Measurements from ENCODE around the gene MOGAT3. TPM values are rescaled to one million over a fixed set of nuclear protein-coding genes. Genes with fewer than 3 reads are reported as not detected.

Gene MOGAT3
- total and polyA plus RNA-seq, 2 experiments from 2014 or later: 0.44 TPM; not detected in 1

- H3K4me1 ChIP-seq (ENCODE audit: insufficient read depth): peaks cover 67% of the 10 kb centered on the region
- no peaks in the 10 kb centered on the region for H3K79me2 ChIP-seq (replicated peaks; ENCODE audit: insufficient read depth)
- H3K36me3 ChIP-seq (ENCODE audit: insufficient read depth): no peaks in the 10 kb centered on the region
- H3K4me3 Mint-ChIP-seq: peak overlapping the region; percentile 60
- H4K20me1 ChIP-seq (replicated peaks; ENCODE audit: insufficient read depth): peaks cover 10% of the 10 kb centered on the region; the same call in 1 of the 2 replicates
- DNase-seq (ENCODE audit: low spot score): peak; percentile 48
- H3K4me1 Mint-ChIP-seq: peaks cover 65% of the 10 kb centered on the region
- TF ChIP-seq ZNF331 (CRISPR knock-in tag; IDR thresholded peaks at IDR 0.05; ENCODE audit: low read depth) (no peak), ETS1 (IDR thresholded peaks at IDR 0.05) (no peak), NANOG (IDR thresholded peaks at IDR 0.05; ENCODE audit: borderline replicate concordance) (no peak), POLR2AphosphoS5 (IDR thresholded peaks at IDR 0.05; ENCODE audit: low read depth) (no peak), ZNF114 (CRISPR knock-in tag; IDR thresholded peaks at IDR 0.05) (no peak), STAT1 (IDR thresholded peaks at IDR 0.05; ENCODE audit: unreplicated experiment) (no peak), JUNB (IDR thresholded peaks at IDR 0.05; ENCODE audit: unreplicated experiment) (no peak), EZH2 (IDR thresholded peaks at IDR 0.05; ENCODE audit: low read depth, unreplicated experiment) (no peak), CTCF (conservative IDR thresholded peaks at IDR 0.05; ENCODE audit: low read depth in 2 of 2) (no peak), EZH2phosphoT487 (IDR thresholded peaks at IDR 0.05; ENCODE audit: unreplicated experiment) (no peak), CREB1 (CRISPR knock-in tag; IDR thresholded peaks at IDR 0.05; ENCODE audit: low read depth) (no peak)
- TF ChIP-seq, protein P1, sequence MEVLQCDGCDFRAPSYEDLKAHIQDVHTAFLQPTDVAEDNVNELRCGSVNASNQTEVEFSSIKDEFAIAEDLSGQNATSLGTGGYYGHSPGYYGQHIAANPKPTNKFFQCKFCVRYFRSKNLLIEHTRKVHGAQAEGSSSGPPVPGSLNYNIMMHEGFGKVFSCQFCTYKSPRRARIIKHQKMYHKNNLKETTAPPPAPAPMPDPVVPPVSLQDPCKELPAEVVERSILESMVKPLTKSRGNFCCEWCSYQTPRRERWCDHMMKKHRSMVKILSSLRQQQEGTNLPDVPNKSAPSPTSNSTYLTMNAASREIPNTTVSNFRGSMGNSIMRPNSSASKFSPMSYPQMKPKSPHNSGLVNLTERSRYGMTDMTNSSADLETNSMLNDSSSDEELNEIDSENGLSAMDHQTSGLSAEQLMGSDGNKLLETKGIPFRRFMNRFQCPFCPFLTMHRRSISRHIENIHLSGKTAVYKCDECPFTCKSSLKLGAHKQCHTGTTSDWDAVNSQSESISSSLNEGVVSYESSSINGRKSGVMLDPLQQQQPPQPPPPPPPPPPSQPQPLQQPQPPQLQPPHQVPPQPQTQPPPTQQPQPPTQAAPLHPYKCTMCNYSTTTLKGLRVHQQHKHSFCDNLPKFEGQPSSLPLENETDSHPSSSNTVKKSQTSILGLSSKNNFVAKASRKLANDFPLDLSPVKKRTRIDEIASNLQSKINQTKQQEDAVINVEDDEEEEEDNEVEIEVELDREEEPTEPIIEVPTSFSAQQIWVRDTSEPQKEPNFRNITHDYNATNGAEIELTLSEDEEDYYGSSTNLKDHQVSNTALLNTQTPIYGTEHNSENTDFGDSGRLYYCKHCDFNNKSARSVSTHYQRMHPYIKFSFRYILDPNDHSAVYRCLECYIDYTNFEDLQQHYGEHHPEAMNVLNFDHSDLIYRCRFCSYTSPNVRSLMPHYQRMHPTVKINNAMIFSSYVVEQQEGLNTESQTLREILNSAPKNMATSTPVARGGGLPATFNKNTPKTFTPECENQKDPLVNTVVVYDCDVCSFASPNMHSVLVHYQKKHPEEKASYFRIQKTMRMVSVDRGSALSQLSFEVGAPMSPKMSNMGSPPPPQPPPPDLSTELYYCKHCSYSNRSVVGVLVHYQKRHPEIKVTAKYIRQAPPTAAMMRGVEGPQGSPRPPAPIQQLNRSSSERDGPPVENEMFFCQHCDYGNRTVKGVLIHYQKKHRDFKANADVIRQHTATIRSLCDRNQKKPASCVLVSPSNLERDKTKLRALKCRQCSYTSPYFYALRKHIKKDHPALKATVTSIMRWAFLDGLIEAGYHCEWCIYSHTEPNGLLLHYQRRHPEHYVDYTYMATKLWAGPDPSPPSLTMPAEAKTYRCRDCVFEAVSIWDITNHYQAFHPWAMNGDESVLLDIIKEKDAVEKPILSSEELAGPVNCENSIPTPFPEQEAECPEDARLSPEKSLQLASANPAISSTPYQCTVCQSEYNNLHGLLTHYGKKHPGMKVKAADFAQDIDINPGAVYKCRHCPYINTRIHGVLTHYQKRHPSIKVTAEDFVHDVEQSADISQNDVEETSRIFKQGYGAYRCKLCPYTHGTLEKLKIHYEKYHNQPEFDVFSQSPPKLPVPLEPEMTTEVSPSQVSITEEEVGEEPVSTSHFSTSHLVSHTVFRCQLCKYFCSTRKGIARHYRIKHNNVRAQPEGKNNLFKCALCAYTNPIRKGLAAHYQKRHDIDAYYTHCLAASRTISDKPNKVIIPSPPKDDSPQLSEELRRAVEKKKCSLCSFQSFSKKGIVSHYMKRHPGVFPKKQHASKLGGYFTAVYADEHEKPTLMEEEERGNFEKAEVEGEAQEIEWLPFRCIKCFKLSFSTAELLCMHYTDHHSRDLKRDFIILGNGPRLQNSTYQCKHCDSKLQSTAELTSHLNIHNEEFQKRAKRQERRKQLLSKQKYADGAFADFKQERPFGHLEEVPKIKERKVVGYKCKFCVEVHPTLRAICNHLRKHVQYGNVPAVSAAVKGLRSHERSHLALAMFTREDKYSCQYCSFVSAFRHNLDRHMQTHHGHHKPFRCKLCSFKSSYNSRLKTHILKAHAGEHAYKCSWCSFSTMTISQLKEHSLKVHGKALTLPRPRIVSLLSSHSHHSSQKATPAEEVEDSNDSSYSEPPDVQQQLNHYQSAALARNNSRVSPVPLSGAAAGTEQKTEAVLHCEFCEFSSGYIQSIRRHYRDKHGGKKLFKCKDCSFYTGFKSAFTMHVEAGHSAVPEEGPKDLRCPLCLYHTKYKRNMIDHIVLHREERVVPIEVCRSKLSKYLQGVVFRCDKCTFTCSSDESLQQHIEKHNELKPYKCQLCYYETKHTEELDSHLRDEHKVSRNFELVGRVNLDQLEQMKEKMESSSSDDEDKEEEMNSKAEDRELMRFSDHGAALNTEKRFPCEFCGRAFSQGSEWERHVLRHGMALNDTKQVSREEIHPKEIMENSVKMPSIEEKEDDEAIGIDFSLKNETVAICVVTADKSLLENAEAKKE (CRISPR knock-in tag; IDR thresholded peaks at IDR 0.05): no peak
- TF ChIP-seq, protein P2, sequence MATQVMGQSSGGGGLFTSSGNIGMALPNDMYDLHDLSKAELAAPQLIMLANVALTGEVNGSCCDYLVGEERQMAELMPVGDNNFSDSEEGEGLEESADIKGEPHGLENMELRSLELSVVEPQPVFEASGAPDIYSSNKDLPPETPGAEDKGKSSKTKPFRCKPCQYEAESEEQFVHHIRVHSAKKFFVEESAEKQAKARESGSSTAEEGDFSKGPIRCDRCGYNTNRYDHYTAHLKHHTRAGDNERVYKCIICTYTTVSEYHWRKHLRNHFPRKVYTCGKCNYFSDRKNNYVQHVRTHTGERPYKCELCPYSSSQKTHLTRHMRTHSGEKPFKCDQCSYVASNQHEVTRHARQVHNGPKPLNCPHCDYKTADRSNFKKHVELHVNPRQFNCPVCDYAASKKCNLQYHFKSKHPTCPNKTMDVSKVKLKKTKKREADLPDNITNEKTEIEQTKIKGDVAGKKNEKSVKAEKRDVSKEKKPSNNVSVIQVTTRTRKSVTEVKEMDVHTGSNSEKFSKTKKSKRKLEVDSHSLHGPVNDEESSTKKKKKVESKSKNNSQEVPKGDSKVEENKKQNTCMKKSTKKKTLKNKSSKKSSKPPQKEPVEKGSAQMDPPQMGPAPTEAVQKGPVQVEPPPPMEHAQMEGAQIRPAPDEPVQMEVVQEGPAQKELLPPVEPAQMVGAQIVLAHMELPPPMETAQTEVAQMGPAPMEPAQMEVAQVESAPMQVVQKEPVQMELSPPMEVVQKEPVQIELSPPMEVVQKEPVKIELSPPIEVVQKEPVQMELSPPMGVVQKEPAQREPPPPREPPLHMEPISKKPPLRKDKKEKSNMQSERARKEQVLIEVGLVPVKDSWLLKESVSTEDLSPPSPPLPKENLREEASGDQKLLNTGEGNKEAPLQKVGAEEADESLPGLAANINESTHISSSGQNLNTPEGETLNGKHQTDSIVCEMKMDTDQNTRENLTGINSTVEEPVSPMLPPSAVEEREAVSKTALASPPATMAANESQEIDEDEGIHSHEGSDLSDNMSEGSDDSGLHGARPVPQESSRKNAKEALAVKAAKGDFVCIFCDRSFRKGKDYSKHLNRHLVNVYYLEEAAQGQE (IDR thresholded peaks at IDR 0.05; ENCODE audit: unreplicated experiment): no peak
- H3F3A ChIP-seq (replicated peaks; ENCODE audit: low read depth): peaks cover 19% of the 10 kb centered on the region
- H3K27me3 ChIP-seq (ENCODE audit: insufficient read depth): peaks cover 94% of the 10 kb centered on the region
- H3K27ac Mint-ChIP-seq: no peak overlapping the region
- peaks cover 4% of the 10 kb centered on the region; the same call in 2 of the 3 replicates for H3K9me3 Mint-ChIP-seq
- H3K4me3 ChIP-seq: peak overlapping the region; percentile 76
- H3K36me3 Mint-ChIP-seq (ENCODE audit: low read depth): no peaks in the 10 kb centered on the region; the same call in 2 of the 3 replicates
- H3K4me2 ChIP-seq: peak overlapping the region; percentile 98
- H2AFZ ChIP-seq: peak overlapping the region; percentile 47; the same call in 1 of the 2 replicates
- ATAC-seq: no peak
- H3K27me3 Mint-ChIP-seq (ENCODE audit: insufficient read depth, low read depth, poor library complexity): peaks cover 96% of the 10 kb centered on the region
- H3K9me2 ChIP-seq (ENCODE audit: insufficient read depth): no peaks in the 10 kb centered on the region
- no peak overlapping the region for H3K27ac ChIP-seq (ENCODE audit: low read depth)
Observed at GRCh38 chr7:101169110-101169837, 31.6 kb downstream of the MOGAT3 start.
